ENCODE measurements around the gene EXOSC3. TPM values are rescaled to one million over a fixed set of nuclear protein-coding genes. Genes with fewer than 3 reads are reported as not detected.

EXOSC3 gene
- total RNA-seq, 1 donor from 2014 or later = 77.8 TPM

DNA sequence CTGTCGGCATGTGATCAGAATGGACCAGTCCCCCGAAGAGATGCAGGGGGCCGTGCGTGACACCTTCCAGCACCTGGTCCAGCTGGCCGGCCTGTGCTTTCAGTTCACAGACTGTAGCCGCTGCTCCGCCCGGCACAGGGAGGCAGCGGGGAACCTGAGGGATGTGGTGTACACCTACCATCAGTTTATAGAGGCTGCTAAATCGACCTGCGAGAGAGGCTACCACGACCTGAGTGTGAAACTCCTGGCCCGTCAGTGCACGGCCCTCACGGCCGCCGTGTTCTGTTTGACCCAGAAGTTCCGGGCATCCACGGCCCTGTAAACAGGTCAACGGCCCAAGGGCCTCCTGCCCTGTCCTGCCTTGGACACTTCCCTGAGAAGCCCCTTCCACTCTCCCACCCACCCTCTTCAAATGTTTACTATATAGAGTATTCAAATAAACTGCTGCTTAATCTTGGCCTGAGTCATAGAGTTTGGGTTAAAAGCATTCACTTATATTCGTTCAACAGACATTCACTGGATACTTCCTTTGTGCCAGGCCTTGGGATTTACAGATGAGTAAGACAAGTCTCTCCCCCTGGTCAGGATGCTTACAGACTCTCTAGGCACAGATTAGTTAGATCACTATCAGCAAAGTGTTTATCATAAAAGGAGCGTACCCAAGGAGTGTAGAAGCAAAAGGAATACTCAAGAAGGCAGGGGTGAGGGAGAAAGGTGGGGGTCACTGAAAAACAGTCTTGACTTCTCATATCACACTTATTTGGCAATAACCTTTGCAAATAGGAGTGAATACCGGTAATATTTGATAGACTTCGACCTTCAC is 38.2 kb downstream of the EXOSC3 start:
- DNase-seq (ENCODE audit: extremely low spot score in 2 of 2) = no peak
- intact Hi-C loops (cut with DNase I) = no loop called here

DNA sequence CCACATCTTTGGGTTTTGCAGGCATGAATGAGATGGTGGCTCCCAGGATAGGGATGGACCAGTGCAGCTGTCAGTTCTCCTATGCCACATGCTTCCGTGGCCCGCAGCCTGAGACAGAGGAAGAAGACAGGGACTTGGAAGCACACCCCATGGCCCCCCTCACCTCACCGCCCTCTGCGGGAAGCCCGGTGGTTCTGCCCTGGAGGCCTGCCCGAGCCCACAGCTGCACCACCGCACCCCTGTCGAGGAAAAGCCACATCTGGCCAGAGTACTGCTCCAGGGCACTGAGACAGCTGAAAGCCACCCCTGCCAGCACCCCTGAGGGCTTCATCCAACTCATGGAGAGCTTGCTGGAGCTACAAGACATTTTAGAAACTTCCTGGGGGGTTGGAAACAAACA is 38.9 kb downstream of the EXOSC3 start:
- Histone ChIP-seq H3K4me1 (no peaks in the 10 kb centered on the region), H3K27me3 (no peaks in the 10 kb centered on the region), H3K36me3 (no peaks in the 10 kb centered on the region), H3K27ac (no peak overlapping the region), H3K4me3 (no peak overlapping the region), H3K9me3 (no peaks in the 10 kb centered on the region)
- DNase-seq (ENCODE audit: extremely low spot score in 2 of 2) = no peak
- TF ChIP-seq, protein P1, sequence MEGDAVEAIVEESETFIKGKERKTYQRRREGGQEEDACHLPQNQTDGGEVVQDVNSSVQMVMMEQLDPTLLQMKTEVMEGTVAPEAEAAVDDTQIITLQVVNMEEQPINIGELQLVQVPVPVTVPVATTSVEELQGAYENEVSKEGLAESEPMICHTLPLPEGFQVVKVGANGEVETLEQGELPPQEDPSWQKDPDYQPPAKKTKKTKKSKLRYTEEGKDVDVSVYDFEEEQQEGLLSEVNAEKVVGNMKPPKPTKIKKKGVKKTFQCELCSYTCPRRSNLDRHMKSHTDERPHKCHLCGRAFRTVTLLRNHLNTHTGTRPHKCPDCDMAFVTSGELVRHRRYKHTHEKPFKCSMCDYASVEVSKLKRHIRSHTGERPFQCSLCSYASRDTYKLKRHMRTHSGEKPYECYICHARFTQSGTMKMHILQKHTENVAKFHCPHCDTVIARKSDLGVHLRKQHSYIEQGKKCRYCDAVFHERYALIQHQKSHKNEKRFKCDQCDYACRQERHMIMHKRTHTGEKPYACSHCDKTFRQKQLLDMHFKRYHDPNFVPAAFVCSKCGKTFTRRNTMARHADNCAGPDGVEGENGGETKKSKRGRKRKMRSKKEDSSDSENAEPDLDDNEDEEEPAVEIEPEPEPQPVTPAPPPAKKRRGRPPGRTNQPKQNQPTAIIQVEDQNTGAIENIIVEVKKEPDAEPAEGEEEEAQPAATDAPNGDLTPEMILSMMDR (IDR thresholded peaks at IDR 0.05) = no peak
- TF ChIP-seq POLR2AphosphoS5 (IDR thresholded peaks at IDR 0.05; ENCODE audit: insufficient read depth in 1 of 2, low read depth in 1 of 2) (no peak), POLR2A (IDR thresholded peaks at IDR 0.05) (no peak)
- intact Hi-C loops (cut with DNase I) = no loop called here

More for the DNA sequence above, 38.2 kb downstream of the EXOSC3 start:
- Histone ChIP-seq H3K4me3 (no peak overlapping the region), H3K27ac (no peak overlapping the region), H3K4me1 (no peaks in the 10 kb centered on the region), H3K36me3 (no peaks in the 10 kb centered on the region), H3K27me3 (no peaks in the 10 kb centered on the region), H3K9me3 (no peaks in the 10 kb centered on the region)
- TF ChIP-seq POLR2A (IDR thresholded peaks at IDR 0.05) = no peak
- TF ChIP-seq POLR2AphosphoS5 (IDR thresholded peaks at IDR 0.05; ENCODE audit: insufficient read depth in 1 of 2, low read depth in 1 of 2) = no peak
- TF ChIP-seq, protein P1 (IDR thresholded peaks at IDR 0.05) = no peak

DNA sequence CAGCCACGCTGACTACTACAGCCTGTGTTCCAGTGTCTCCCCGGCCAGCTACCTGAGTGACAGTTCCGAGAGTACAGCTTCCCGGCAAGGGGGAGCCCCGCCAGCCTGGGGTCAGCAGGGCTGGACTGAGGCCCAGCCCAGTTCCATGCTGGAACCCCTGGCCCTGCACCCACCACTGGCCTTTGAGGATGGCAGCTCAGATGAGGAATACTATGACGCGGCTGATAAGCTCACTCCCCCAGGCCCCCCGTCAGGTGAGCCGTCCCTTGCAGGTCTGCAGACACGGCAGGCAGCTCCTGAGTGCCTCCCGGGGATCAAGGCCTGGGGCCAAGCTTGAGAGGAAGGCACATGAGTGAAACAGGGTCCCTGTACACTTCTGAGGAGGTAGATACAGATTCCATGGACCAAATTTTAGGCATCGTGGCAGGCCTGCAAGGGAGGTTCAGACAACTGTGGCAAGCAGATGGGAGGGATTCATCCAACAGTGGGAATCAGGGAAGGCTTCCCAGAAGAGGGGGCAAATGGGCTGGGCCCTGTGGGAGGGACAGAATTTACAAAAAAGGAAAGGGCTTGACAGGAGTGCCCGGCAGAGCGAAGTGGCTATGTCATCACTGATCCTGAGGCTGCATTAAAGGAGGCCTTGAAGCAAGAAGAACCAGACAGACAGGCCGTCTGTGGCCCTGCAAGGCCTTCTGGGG is 44.1 kb downstream of the EXOSC3 start:
- Histone ChIP-seq H3K4me3 (no peak overlapping the region), H3K9me3 (no peaks in the 10 kb centered on the region), H3K36me3 (no peaks in the 10 kb centered on the region), H3K4me1 (no peaks in the 10 kb centered on the region), H3K27ac (no peak overlapping the region), H3K27me3 (no peaks in the 10 kb centered on the region)
- TF ChIP-seq POLR2A (IDR thresholded peaks at IDR 0.05) = no peak
- TF ChIP-seq, protein P1 (IDR thresholded peaks at IDR 0.05) = no peak
- TF ChIP-seq POLR2AphosphoS5 (IDR thresholded peaks at IDR 0.05; ENCODE audit: insufficient read depth in 1 of 2, low read depth in 1 of 2) = no peak
- intact Hi-C loops (cut with DNase I) = no loop called here
- DNase-seq (ENCODE audit: extremely low spot score in 2 of 2) = no peak

DNA sequence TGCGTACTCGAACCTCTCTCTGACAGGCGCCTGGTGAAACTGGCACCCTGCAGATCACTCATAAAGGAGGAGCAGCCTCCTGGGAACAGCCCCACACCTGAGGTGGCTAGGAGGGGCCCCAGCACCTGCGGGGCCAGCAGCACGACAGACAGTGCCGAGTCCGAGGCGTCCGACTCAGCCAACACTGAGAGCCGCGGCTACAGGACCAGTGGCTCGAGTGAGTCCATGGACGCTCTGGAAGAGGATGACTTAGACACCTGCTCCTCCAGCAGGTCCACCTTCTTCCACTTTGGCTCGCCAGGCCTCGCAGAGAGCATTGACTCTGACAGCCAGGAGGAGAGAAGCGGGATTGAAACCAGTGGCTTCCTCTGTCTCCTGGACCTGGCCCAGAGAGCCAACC is 44.7 kb downstream of the EXOSC3 start:
- intact Hi-C loops (cut with DNase I) = no loop called here
- H3K36me3 ChIP-seq = no peaks in the 10 kb centered on the region
- H3K4me1 ChIP-seq = no peaks in the 10 kb centered on the region
- H3K27me3 ChIP-seq = no peaks in the 10 kb centered on the region
- DNase-seq (ENCODE audit: extremely low spot score in 2 of 2) = no peak
- H3K4me3 ChIP-seq = no peak overlapping the region
- no peaks in the 10 kb centered on the region for H3K9me3 ChIP-seq
- no peak for TF ChIP-seq POLR2AphosphoS5 (IDR thresholded peaks at IDR 0.05; ENCODE audit: insufficient read depth in 1 of 2, low read depth in 1 of 2)
- TF ChIP-seq POLR2A (IDR thresholded peaks at IDR 0.05) = no peak
- TF ChIP-seq, protein P1 (IDR thresholded peaks at IDR 0.05) = no peak
- no peak overlapping the region for H3K27ac ChIP-seq

DNA sequence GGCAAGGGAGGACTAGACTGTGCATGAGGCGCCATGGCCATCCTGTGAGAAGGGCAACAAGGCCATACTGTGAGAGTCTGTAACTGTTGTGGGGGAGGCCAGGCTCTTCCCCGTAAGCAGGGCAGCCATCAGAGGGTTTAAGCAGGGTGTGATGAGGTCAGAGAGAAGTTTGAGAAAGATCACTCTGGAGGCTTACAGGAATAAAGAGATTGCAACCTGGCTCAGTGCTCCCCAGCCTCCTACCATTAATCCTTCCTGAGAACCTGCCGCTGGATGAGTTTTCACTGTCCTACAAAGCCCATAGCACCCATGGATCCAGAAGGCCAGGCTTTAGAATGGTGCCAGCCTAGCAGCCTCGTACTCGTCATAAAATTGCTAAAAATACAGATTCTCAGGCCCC is 45.6 kb downstream of the EXOSC3 start:
- TF ChIP-seq POLR2AphosphoS5 (IDR thresholded peaks at IDR 0.05; ENCODE audit: insufficient read depth in 1 of 2, low read depth in 1 of 2) (no peak), POLR2A (IDR thresholded peaks at IDR 0.05) (no peak)
- TF ChIP-seq, protein P1 (IDR thresholded peaks at IDR 0.05) = no peak
- intact Hi-C loops (cut with DNase I) = no loop called here
- no peak overlapping the region for H3K27ac ChIP-seq
- DNase-seq (ENCODE audit: extremely low spot score in 2 of 2) = no peak
- no peak overlapping the region for H3K4me3 ChIP-seq
- no peaks in the 10 kb centered on the region for H3K27me3 ChIP-seq
- no peaks in the 10 kb centered on the region for H3K4me1 ChIP-seq
- H3K9me3 ChIP-seq = no peaks in the 10 kb centered on the region
- H3K36me3 ChIP-seq = no peaks in the 10 kb centered on the region
